Measurements from ENCODE around the gene CYB561A3. TPM values are rescaled to one million over a fixed set of nuclear protein-coding genes. Genes with fewer than 3 reads are reported as not detected.
A peak's percentile ranks its signal among the peaks of the same experiment; 100 is the strongest.

CYB561A3 gene
- total RNA-seq, 1 donor from 2014 or later: 37.8 TPM

DNA sequence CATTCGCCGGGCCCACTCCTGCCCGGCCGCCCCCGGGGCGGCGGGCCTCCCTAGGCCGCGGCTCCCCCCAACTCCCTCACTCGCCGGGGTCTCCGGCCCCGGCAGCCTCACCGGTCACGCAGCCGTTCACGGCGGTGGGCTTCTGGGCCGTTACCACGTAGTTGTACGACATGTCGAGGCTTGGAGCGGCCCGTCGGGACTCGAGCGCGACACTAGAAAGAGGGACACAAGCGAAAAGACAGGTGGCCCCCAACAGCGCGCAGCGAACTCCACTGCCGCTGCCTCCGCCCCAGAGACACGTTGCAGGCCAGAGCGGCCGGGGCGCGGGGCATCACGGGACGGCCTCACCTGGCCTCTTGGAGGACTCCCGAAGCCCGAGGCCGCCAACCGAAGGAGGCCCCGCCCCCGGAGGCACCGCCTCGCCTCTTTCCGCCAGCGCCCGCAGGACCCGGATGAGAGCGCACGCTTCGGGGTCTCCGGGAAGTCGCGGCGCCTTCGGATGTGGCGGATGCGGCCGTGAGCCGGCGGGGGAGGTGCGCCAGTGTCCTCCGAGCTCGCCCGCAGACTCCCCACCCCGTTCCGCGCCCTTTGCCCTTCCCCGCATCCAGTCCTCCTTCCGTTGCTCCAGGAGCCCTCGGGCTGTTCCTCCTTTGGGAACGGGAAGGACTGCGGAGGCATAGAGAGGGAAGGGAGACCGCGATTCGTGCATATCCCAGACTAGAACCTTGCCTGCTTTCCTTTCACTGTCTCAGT lies 28.7 kb downstream of the CYB561A3 start, which contains the start of the genes DDB1 and TKFC:
DDB1 (minus strand) TSS at position 309 of the 753 bp plus-strand sequence; CDS start at position 172, 137 bp downstream.
TKFC (plus strand) TSS at position 432 of the 753 bp plus-strand sequence. CDS start 1,501 bp downstream, outside the sequence.
- intact Hi-C loops (cut with DNase I): no loop called here
- DNase-seq (ENCODE audit: low spot score) (peak; percentile 97), ATAC-seq (peak; percentile 98)

DNA sequence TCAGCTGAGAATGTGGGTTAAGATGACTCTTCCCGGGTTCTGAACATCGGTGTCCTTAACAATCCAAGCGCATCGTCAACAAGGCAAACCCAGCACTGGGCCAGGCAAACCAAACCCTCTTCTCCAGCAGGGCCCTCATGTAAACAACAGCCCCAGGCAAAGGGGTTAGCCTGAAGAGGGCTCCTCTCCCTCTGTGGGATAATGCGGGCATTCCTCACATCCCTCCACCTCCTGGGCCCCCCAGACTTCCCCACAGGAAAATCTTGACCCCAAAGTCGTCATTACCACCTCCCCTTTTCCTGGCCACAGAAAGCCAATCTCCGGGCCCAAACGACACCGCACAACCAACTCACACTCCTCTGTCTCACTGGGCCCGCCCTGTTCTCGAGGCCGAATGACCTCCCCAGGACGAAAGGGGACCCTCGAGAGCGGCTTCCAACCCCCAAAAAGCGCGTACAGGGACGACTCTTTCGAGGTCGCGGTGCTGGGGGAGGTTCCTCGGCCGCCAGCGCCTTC lies 29.3 kb downstream of the CYB561A3 start:
- intact Hi-C loops (cut with DNase I): no loop called here
- ATAC-seq: no peak
- no peak for DNase-seq (ENCODE audit: low spot score)

DNA sequence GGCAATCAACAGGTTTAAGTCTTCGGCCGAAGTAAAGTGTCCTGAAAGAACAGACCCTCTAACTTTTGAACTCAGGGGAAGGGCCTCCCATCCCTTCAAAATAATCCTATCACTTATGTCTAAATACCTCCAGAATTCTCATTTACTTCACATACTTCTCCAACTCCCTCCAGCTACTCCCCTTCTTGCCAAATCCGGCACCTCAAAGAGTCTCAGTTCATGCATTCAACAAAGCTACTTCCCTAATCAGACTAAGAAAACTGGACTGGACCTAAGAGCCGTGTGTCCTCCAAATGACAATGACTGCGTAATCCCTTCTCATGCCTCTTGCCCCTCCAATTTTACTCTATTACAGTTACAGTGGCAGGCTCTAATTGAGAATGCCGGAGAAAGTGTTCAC lies 30.0 kb downstream of the CYB561A3 start:
- intact Hi-C loops (cut with DNase I): no loop called here
- DNase-seq (ENCODE audit: low spot score) (no peak), ATAC-seq (no peak)

DNA sequence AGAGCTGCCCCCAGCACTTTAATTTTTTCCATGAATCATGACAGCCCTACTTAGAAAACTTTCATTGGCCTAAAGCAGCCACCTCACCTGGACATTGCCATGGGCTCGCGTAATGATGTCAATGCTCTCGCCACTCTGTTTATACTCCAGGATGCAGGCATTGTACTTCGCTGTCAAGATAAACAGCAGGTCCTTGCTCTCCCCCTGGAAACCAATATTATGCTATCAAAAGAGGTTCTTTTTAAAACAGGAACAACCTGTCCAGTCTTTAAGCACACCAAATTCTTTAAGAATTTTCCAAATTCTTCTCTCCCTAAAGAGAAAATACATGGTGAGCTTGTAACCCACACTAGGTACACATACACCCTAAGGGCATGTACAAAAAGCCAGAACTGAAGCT lies 31.8 kb downstream of the CYB561A3 start:
- intact Hi-C loops (cut with DNase I): no loop called here
- ATAC-seq (no peak), DNase-seq (ENCODE audit: low spot score) (no peak)

DNA sequence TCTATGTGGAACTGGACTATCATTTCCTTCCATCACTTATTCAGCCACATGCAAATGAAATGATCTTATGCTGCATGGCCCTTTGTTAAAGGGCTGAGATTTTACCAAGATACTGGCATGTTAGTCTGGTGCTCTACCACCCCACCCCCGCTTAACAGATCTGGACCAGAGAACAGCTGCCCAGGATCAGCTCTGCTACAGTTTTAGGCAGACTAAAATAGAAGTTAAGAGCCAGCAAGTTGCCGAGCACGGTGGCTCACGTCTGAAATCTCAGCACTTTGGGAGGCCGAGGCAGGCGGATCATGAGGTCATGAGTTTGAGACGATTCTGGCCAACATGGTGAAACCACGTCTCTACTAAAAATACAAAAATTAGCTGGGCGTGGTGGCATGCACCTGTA lies 33.3 kb downstream of the CYB561A3 start:
- no peak for ATAC-seq
- intact Hi-C loops (cut with DNase I): no loop called here
- no peak for DNase-seq (ENCODE audit: low spot score)

DNA sequence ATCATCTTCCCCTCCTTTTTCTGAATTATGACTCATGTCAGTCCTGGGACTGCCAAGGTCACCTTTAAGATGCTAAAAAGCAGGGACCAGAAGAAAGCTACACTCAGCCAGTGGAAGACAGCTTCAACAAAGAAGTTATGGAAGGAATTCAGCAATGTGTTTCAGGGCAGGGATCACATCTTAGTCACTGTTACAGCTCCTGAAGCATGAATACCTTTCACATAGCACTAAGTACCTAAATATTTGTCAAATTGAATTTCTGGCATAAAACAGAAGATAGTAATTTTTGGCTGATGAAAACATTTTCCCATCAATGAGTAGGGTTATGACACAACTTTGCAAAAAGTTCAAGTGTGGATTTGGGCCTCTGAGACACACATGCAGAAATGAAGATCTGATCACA lies 34.0 kb downstream of the CYB561A3 start:
- DNase-seq (ENCODE audit: low spot score) (no peak), ATAC-seq (no peak)
- intact Hi-C loops (cut with DNase I): no loop called here

DNA sequence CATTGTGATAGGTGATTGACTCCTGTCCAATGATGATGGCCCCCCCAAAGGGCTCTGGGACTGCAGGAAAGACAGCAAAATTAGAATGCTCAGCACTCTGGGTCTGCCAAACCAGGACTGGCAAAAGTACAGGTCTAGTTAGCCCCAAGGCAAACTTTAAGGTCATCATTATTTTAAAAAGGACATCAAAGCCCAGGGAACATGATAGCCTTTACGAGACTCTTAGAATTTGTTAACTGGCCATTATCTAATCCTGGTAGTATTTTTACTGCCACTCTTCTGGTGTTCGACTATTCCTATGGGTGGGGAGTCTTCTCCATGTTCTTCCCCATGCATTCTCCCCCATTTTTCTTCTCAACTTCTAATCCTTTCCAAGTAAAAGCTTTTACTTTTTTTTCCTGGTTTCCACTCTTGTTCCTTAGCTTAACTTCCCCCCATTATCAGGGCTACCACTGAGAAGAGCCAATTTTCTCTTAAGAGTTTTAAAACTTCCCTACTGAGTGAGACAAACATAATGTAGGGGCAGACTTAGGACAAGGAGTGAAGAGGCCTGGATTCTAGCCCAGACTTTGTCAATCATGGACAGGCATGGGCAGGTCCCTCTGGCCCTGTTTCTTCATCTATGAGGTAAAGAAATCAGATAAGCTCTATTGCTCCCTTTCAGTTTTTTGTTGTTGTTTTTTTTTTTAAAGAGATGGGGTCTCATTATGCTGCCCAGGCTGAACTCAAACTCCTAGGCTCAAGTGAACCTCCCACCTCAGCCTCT lies 35.9 kb downstream of the CYB561A3 start:
- intact Hi-C loops (cut with DNase I): no loop called here
- DNase-seq (ENCODE audit: low spot score) (no peak), ATAC-seq (no peak)

DNA sequence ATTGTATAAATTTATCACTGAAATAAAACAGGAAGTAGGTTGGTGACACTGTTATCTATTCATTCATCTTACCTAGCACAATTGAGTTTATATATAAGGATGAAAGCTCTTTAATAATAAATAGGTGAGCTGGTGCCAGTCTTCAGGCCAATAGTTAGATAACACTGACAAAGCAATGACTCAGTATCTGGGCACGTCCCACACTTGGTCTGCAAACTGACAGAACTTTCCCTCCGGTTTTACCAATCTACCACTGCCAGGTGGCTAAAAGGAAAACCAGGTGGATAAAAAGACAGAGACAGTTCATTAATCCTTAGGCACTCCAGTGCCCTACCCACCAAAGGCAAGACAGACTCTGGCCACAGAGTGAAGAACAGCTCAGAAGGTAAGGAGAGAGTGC lies 46.4 kb downstream of the CYB561A3 start:
- no peak for ATAC-seq
- intact Hi-C loops (cut with DNase I): no loop called here
- DNase-seq (ENCODE audit: low spot score): no peak

DNA sequence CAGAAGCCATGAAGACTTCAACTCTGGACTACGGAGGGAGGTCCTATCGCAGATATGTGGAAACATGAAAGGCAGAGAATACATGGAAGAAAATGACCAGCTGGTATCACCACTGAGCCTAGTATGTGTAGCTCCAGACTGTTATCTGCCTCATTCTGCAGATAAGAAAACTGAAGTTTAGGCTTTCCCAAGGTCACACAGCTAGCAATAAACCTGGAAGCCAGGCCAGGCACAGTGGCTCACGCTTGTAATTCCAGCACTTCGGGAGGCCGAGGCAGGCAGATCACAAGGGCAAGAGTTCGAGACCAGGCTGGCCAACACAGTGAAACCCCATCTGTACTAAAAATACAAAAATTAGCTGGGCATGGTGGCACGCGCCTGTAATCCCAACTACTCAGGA lies 50.9 kb downstream of the CYB561A3 start:
- intact Hi-C loops (cut with DNase I): no loop called here

DNA sequence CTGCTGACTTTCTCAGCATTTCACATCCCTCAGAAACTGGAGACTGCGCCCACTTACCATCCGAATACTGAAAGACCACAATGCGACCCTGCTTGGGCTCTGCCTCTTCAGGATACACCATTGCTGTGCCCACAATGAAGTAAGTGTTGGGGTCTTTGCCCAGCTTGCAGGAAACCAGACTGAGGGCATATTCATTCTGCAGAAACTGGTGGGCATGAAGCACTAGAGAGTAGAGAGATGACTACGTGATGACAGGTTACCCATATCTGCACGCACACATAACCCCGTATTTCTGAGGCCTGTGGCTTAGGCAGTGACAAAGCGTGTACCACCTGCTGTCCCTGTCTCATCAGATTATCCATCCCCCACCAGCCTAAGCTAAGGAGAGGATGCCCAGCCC lies 51.9 kb downstream of the CYB561A3 start:
- no peak for ATAC-seq
- intact Hi-C loops (cut with DNase I): no loop called here
- no peak for DNase-seq (ENCODE audit: low spot score)

More for the DNA sequence above, 50.9 kb downstream of the CYB561A3 start:
- ATAC-seq (no peak), DNase-seq (ENCODE audit: low spot score) (no peak)

DNA sequence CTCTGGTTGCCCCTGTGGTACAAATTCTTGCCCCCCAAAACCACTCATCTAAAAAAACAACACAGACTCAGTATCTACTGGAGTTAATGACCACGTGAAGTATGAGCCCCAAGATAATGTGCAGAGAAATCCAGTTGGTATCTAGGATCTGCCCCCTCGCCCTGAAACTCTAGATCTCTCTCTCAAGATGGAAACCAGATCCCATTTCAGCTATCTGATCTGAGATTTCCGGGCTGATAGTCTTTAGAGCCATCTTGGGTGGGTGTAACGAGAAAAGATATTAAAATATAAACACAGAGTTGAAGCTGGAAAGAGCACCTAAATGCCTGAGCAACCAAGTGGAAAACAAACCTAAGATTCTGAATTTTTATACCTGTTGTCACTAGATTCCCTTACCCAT lies 52.5 kb downstream of the CYB561A3 start:
- intact Hi-C loops (cut with DNase I): no loop called here
- DNase-seq (ENCODE audit: low spot score) (no peak), ATAC-seq (no peak)

DNA sequence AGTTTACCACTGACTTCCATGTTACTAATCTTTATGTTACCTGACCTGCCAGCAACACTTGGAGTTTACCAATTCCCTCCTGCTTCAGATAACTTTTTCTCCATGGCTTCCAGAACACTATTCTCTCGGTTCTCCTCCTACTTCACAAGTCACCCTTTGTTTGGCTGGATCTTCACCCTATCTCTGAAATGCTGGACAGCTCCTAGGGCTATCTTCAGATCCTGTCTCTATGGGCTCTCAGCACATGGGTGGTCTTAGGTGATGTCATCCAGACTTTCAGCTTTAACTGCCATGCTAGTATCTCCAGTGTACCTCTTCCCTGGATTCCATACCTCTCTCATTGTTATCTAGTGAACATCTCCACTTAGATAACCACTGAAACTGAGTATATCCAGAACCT lies 54.3 kb downstream of the CYB561A3 start:
- ATAC-seq: no peak
- intact Hi-C loops (cut with DNase I): no loop called here

DNA sequence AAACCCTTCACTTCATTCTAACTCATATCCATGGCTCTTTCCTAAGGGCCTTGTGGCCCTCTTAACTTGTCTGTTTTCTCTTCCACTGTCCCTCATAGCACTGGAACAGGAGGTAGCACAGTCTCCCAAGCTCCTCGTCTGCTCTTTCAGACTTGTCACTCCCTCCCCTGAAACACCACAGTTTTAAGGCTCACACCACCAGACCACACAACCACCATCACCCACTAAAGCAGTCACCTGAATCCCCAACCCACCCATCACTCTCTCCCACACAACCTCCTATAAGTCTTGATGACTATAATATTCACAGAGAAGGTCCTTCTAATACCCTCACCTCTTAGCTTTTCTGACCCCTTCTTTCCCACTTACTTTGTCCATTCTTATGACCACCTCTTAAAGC lies 55.5 kb downstream of the CYB561A3 start:
- no peak for ATAC-seq
- intact Hi-C loops (cut with DNase I): no loop called here

More for the DNA sequence above, 54.3 kb downstream of the CYB561A3 start:
- no peak for DNase-seq (ENCODE audit: low spot score)

DNA sequence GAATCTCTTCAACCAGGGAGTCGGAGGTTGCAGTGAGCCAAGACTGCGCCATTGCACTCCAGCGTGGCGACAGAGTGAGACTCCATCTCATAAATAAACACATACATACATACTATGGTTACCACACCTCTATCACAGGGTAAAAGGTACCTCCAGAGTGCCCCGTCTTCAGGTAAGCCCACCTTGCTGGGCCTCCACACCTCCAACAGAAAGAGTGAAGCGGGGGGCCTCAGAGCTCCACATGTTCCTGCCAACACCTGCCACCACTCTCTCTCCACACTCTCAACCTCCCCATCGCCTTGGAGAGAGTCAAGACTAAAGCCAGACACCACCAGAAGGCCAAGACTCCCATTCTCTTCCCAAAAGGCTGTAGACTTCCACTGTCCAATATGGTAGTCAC lies 56.3 kb downstream of the CYB561A3 start:
- intact Hi-C loops (cut with DNase I): no loop called here

More for the DNA sequence above, 55.5 kb downstream of the CYB561A3 start:
- no peak for DNase-seq (ENCODE audit: low spot score)

DNA sequence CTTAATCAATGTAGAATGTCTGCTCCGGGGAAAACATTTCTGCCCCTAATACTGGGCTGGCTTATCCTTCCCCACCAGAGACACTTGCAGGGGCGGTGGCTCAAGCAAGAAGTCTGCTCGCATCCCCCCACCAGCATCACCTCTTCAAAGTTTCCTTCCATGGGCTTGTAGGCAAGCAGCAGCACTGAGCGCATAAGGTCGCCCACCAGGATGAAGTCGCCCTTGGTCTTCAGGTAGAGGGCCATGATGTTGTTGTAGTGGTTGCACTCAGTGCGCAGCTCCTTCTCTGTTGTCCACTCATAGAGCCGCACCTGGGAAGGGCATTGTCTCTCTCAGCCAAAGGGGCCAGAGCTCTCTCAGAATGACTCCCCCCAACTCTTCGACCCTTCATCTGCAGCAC lies 58.0 kb downstream of the CYB561A3 start:
- ATAC-seq (no peak), DNase-seq (ENCODE audit: low spot score) (no peak)
- intact Hi-C loops (cut with DNase I): no loop called here

More for the DNA sequence above, 56.3 kb downstream of the CYB561A3 start:
- DNase-seq (ENCODE audit: low spot score) (no peak), ATAC-seq (no peak)

DNA sequence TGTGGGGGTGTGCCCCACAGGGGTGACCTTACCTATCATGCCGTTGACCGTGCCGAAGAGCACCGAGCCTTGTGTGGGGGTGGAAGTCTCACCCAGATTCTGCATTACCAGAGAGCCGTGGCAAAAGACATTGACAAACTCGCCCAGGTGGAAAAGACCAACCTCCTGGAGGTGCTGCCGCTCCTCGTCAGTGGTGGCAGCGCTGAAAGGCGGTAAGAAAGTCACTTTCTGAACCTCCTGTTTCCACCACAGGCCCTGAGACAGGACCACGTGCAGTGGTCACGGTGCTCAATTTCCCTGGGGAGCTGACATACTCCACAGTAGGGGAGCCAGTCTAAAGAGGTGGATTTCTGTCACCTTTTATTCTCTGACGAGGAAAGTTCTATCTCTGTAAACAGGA lies 59.1 kb downstream of the CYB561A3 start:
- DNase-seq (ENCODE audit: low spot score): no peak
- intact Hi-C loops (cut with DNase I): no loop called here
- no peak for ATAC-seq
